Caki2 (cell line): ENCODE data around the gene NOM1. TPM values are rescaled to one million over a fixed set of nuclear protein-coding genes. Genes with fewer than 3 reads are reported as not detected.
"Not testable (repeated sequence)": the region's sequence is repeated elsewhere in the genome, so short reads cannot be mapped to it uniquely, and the experiment has no call there.

ENCODE experiments used
- DNase-seq: peaks from one replicate; pipeline ENCODE4 v3.0.0-alpha.2; 2015; ENCODE audit warnings: low read depth
- in situ Hi-C: cut with HindIII; loops from 2 replicates; pipeline ENCODE4 v1.10.0; 2016; ENCODE audit warnings: low sequenced_read_pairs, low pct_unique_long_range_greater_than_20kb, mixed read lengths
- total RNA-seq: library from RNA; depleted of rRNA; stranded (reverse); fragments of >200 nt; shearing (Covaris generic); gene quantifications from 2 replicates; pipeline ENCODE4 v1.2.3, GENCODE V29; 2014; ENCODE audit warnings: low replicate concordance

NOM1 gene
- total RNA-seq, 1 experiment from 2014 or later: 16.0 TPM

GRCh38 chr7:156932006-156932405 is 17.5 kb upstream of the NOM1 start:
- in situ Hi-C loops: no loop called here
- no peak for DNase-seq

- DNase-seq: no peak
These were observed 14.3 kb upstream of the NOM1 start for GRCh38 chr7:156935250-156935649.

GRCh38 chr7:156936766-156937165 is 12.7 kb upstream of the NOM1 start:
- DNase-seq, in situ Hi-C loops: not testable (repeated sequence)

More at GRCh38 chr7:156935250-156935649, 14.3 kb upstream of the NOM1 start:
- in situ Hi-C loops: no loop called here

GRCh38 chr7:156940421-156941122 is 8.9 kb upstream of the NOM1 start:
- DNase-seq: no peak
- in situ Hi-C loops: no loop called here

GRCh38 chr7:156941393-156942182 is 7.9 kb upstream of the NOM1 start:
- in situ Hi-C loops: no loop called here
- DNase-seq: no peak

GRCh38 chr7:156942708-156943090 is 6.8 kb upstream of the NOM1 start:
- in situ Hi-C loops: no loop called here
- DNase-seq: no peak

GRCh38 chr7:156943091-156944041 is 6.1 kb upstream of the NOM1 start:
- no peak for DNase-seq
- in situ Hi-C loops: no loop called here

GRCh38 chr7:156944876-156945275 is 4.6 kb upstream of the NOM1 start:
- in situ Hi-C loops: no loop called here
- no peak for DNase-seq

- in situ Hi-C loops: no loop called here
- no peak for DNase-seq
These were observed 2.2 kb upstream of the NOM1 start for GRCh38 chr7:156947120-156947843.

GRCh38 chr7:156948361-156948760 is 1.2 kb upstream of the NOM1 start:
- in situ Hi-C loops: no loop called here
- no peak for DNase-seq

GRCh38 chr7:156950381-156950858 is 908 bp downstream of the NOM1 start:
- DNase-seq: no peak
- in situ Hi-C loops: no loop called here

GRCh38 chr7:156953215-156953614 is 3.7 kb downstream of the NOM1 start:
- DNase-seq, in situ Hi-C loops: not testable (repeated sequence)

GRCh38 chr7:156954941-156955340 is 5.4 kb downstream of the NOM1 start:
- in situ Hi-C loops: no loop called here
- DNase-seq: no peak

- no peak for DNase-seq
- in situ Hi-C loops: no loop called here
These were observed 7.2 kb downstream of the NOM1 start for GRCh38 chr7:156956727-156957126.

- in situ Hi-C loops: no loop called here
- no peak for DNase-seq
These were observed 12.6 kb downstream of the NOM1 start for GRCh38 chr7:156962145-156962544.

GRCh38 chr7:156962897-156963296 is 13.4 kb downstream of the NOM1 start:
- in situ Hi-C loops: no loop called here
- no peak for DNase-seq

GRCh38 chr7:156963472-156963871 is 14.0 kb downstream of the NOM1 start:
- no peak for DNase-seq
- in situ Hi-C loops: no loop called here

GRCh38 chr7:156964971-156965370 is 15.5 kb downstream of the NOM1 start:
- in situ Hi-C loops: no loop called here
- DNase-seq: no peak
